Fibroblast of lung (primary cell): ENCODE data around the gene TPGS2.

Experiments
- EZH2 ChIP-seq: IDR thresholded peaks from 2 replicates; pipeline ENCODE4 v1.5.1; 2012; ENCODE audit warnings: low read length, control low read depth, mild to moderate bottlenecking; ENCODE audit errors: missing control alignments
- TF ChIP-seq, protein P1 (sequence below), 2 donors: IDR thresholded peaks in 1 of 2; conservative IDR thresholded peaks in 1 of 2; 1 replicate in 1 of 2; 2 replicates in 1 of 2; pipeline ENCODE4 v1.5.1; 2011 to 2012; ENCODE audit warnings: low read length in 2 of 2, control low read depth in 1 of 2, inconsistent platforms in 1 of 2, low read depth in 1 of 2, mild to moderate bottlenecking in 1 of 2

DNA sequence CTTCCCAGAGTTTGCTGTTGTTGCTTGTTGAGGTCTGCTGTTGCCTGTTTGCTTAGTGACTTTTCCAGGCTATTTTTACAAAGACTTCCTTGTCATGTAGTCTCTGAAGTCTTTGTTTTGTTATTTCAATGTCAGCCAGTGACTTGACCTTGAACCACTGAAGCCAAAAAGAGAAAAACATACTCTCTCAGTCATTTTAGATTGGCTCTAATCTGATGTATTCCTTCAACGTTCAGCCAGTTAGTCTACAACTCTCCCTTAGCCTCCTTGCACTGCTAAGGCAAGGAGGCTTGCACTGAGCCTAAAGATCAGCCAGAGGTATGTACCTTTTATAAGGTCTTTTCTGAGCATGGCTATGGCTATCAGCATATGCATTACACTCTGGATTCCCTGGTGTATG lies 28.0 kb upstream of the TPGS2 start:
- TF ChIP-seq, protein P1, sequence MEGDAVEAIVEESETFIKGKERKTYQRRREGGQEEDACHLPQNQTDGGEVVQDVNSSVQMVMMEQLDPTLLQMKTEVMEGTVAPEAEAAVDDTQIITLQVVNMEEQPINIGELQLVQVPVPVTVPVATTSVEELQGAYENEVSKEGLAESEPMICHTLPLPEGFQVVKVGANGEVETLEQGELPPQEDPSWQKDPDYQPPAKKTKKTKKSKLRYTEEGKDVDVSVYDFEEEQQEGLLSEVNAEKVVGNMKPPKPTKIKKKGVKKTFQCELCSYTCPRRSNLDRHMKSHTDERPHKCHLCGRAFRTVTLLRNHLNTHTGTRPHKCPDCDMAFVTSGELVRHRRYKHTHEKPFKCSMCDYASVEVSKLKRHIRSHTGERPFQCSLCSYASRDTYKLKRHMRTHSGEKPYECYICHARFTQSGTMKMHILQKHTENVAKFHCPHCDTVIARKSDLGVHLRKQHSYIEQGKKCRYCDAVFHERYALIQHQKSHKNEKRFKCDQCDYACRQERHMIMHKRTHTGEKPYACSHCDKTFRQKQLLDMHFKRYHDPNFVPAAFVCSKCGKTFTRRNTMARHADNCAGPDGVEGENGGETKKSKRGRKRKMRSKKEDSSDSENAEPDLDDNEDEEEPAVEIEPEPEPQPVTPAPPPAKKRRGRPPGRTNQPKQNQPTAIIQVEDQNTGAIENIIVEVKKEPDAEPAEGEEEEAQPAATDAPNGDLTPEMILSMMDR (conservative IDR thresholded peaks at IDR 0.05 in 1 of 2, IDR thresholded peaks at IDR 0.05 in 1 of 2; ENCODE audit: low read depth in 1 of 2, low read length in 2 of 2) = no peak
- no peak for TF ChIP-seq EZH2
